SU-DHL-6 (cell line): Measurements from ENCODE around the gene OPTN.
"Not testable (repeated sequence)": the region's sequence is repeated elsewhere in the genome, so short reads cannot be mapped to it uniquely, and the experiment has no call there.

ENCODE experiments used
- H2AFZ ChIP-seq: fragments of 200-600 bp; sonication (generic); 2 replicates; pipeline ENCODE4 v1.6.1; 2014; ENCODE audit warnings: low read depth, mild to moderate bottlenecking, moderate library complexity, mixed read lengths, antibody characterized with exemption, low read length; ENCODE audit not compliant: severe bottlenecking
- H3F3A ChIP-seq: fragments of 200-600 bp; shearing (Covaris generic); 2 replicates; pipeline ENCODE4 v1.6.0; 2016; ENCODE audit warnings: antibody characterized with exemption, mild to moderate bottlenecking; ENCODE audit not compliant: insufficient read depth
- H3K27ac ChIP-seq: fragments of 200-600 bp; sonication (generic); 2 replicates; pipeline ENCODE4 v1.5.1; 2016; ENCODE audit warnings: low read depth, mild to moderate bottlenecking, low read length, moderate library complexity, mixed read lengths
- H3K27me3 ChIP-seq: fragments of 200-600 bp; sonication (generic), shearing (Covaris generic); 2 replicates; pipeline ENCODE4 v1.6.0; 2014; ENCODE audit warnings: mild to moderate bottlenecking, low read length
- H3K36me3 ChIP-seq: fragments of 200-600 bp; sonication (generic); 2 replicates; pipeline ENCODE4 v1.6.1; 2014; ENCODE audit warnings: mild to moderate bottlenecking, low read length, mixed read lengths
- H3K4me2 ChIP-seq: fragments of 300-600, 200-600 bp; shearing (Covaris generic), sonication (generic); 2 replicates; pipeline ENCODE4 v1.6.0; 2014; ENCODE audit warnings: low read length, low read depth, mild to moderate bottlenecking; ENCODE audit not compliant: poor library complexity, severe bottlenecking
- H3K4me3 ChIP-seq: fragments of 200-600 bp; sonication (generic); 2 replicates; pipeline ENCODE4 v1.5.1; 2014; ENCODE audit warnings: antibody characterized with exemption, low read length, mild to moderate bottlenecking, mixed read lengths; ENCODE audit not compliant: insufficient read depth, poor library complexity, severe bottlenecking
- H3K79me2 ChIP-seq: fragments of 200-600 bp; sonication (generic); 2 replicates; pipeline ENCODE4 v1.6.1; 2014; ENCODE audit warnings: mild to moderate bottlenecking, low read length, moderate library complexity; ENCODE audit not compliant: insufficient read depth
- H3K9ac ChIP-seq: fragments of 200-600 bp; sonication (generic); 2 replicates; pipeline ENCODE4 v1.7.0; 2014; ENCODE audit warnings: mild to moderate bottlenecking, low read length
- H3K9me2 ChIP-seq: fragments of 200-600 bp; sonication (generic); replicated peaks from 2 replicates; pipeline ENCODE4 v1.6.1; 2014; ENCODE audit warnings: low read length; ENCODE audit not compliant: insufficient read depth
- H3K9me3 ChIP-seq: fragments of 200-600 bp; sonication (generic); 2 replicates; pipeline ENCODE4 v1.6.1; 2014; ENCODE audit warnings: low read length, mixed read lengths; ENCODE audit not compliant: insufficient read depth
- H4K20me1 ChIP-seq: fragments of 200-600 bp; sonication (generic); 2 replicates; pipeline ENCODE4 v1.6.1; 2014; ENCODE audit warnings: low read depth, mild to moderate bottlenecking, antibody characterized with exemption, low read length, moderate library complexity, mixed read lengths
- CTCF ChIP-seq: fragments of 200-600 bp; sonication (generic); IDR thresholded peaks from one replicate; pipeline ENCODE4 v1.5.1; 2017; ENCODE audit warnings: antibody characterized with exemption, mild to moderate bottlenecking, low read length, moderate library complexity; ENCODE audit not compliant: insufficient read depth, poor library complexity, severe bottlenecking
- EZH2phosphoT487 ChIP-seq: fragments of 200-600 bp; sonication (generic), shearing (Covaris generic); conservative IDR thresholded peaks from 2 replicates; pipeline ENCODE4 v1.6.1; 2018; ENCODE audit warnings: mild to moderate bottlenecking, antibody characterized with exemption, low read length, moderate library complexity, mixed read lengths

The OPTN gene

GRCh38 chr10:13079776-13080050, 20.2 kb upstream of the OPTN start:
- TF ChIP-seq EZH2phosphoT487, result no peak
- no peak for TF ChIP-seq CTCF
- H3K9me3 ChIP-seq, result peaks cover 9% of the 10 kb centered on the region; the same call in 1 of the 2 replicates

GRCh38 chr10:13080643-13081042, 19.3 kb upstream of the OPTN start:
- Histone ChIP-seq H3K27me3 (no peaks in the 10 kb centered on the region), H2AFZ (no peak overlapping the region), H3K79me2 (no peaks in the 10 kb centered on the region), H3F3A (no peaks in the 10 kb centered on the region), H3K4me3 (no peak overlapping the region), H3K27ac (no peak overlapping the region), H3K9me2 (no peaks in the 10 kb centered on the region), H3K36me3 (no peaks in the 10 kb centered on the region), H3K4me2 (no peak overlapping the region), H3K9ac (no peak overlapping the region), H3K9me3 (peaks cover 15% of the 10 kb centered on the region; the same call in 1 of the 2 replicates), H4K20me1 (no peaks in the 10 kb centered on the region)
- TF ChIP-seq CTCF (no peak), EZH2phosphoT487 (no peak)

More at GRCh38 chr10:13079776-13080050, 20.2 kb upstream of the OPTN start:
- no peak overlapping the region for H3K9ac ChIP-seq
- no peaks in the 10 kb centered on the region for H3K36me3 ChIP-seq
- H3K4me3 ChIP-seq, result no peak overlapping the region
- no peaks in the 10 kb centered on the region for H4K20me1 ChIP-seq
- no peaks in the 10 kb centered on the region for H3K27me3 ChIP-seq
- H3K79me2 ChIP-seq, result no peaks in the 10 kb centered on the region
- no peaks in the 10 kb centered on the region for H3K9me2 ChIP-seq
- no peaks in the 10 kb centered on the region for H3F3A ChIP-seq
- H3K27ac ChIP-seq, result no peak overlapping the region
- H2AFZ ChIP-seq, result no peak overlapping the region
- no peak overlapping the region for H3K4me2 ChIP-seq

- H3K27ac ChIP-seq, H3K9ac ChIP-seq, H3K4me3 ChIP-seq, H3K36me3 ChIP-seq, H4K20me1 ChIP-seq, H3K79me2 ChIP-seq, H2AFZ ChIP-seq, H3K27me3 ChIP-seq, H3K4me2 ChIP-seq, H3K9me2 ChIP-seq, H3F3A ChIP-seq: not testable (repeated sequence)
- peaks cover 15% of the 10 kb centered on the region; the same call in 1 of the 2 replicates for H3K9me3 ChIP-seq
Measured at GRCh38 chr10:13083700-13084099, 16.3 kb upstream of the OPTN start.

- H3F3A ChIP-seq, result no peaks in the 10 kb centered on the region
Measured at GRCh38 chr10:13086056-13086455, 13.9 kb upstream of the OPTN start.

More at GRCh38 chr10:13086056-13086455, 13.9 kb upstream of the OPTN start:
- no peak overlapping the region for H3K4me2 ChIP-seq
- no peak overlapping the region for H3K4me3 ChIP-seq
- no peak overlapping the region for H3K9ac ChIP-seq
- no peaks in the 10 kb centered on the region for H3K27me3 ChIP-seq
- H3K9me3 ChIP-seq, result peaks cover 15% of the 10 kb centered on the region; the same call in 1 of the 2 replicates
- TF ChIP-seq EZH2phosphoT487 (no peak), CTCF (no peak)
- H3K36me3 ChIP-seq, result no peaks in the 10 kb centered on the region
- no peak overlapping the region for H2AFZ ChIP-seq
- H3K79me2 ChIP-seq, result no peaks in the 10 kb centered on the region
- no peak overlapping the region for H3K27ac ChIP-seq
- H4K20me1 ChIP-seq, result no peaks in the 10 kb centered on the region
- H3K9me2 ChIP-seq, result no peaks in the 10 kb centered on the region
